IgD-negative memory B cell (primary cell): ENCODE results near the gene GRK1. TPM values are rescaled to one million over a fixed set of nuclear protein-coding genes. Genes with fewer than 3 reads are reported as not detected.
"Not testable (repeated sequence)": the region's sequence is repeated elsewhere in the genome, so short reads cannot be mapped to it uniquely, and the experiment has no call there.

Source experiments
- H3K27ac Mint-ChIP-seq, 3 donors: one replicate each; pipeline ENCODE4 v1.8.0; 2020 to 2022; ENCODE audit warnings: mild to moderate bottlenecking in 3 of 3, mixed read lengths in 3 of 3, moderate library complexity in 1 of 3
- H3K27me3 Mint-ChIP-seq: one replicate; pipeline ENCODE4 v1.8.0; 2021; ENCODE audit warnings: mixed read lengths
- H3K36me3 Mint-ChIP-seq: one replicate; pipeline ENCODE4 v1.8.0; 2020; ENCODE audit warnings: mild to moderate bottlenecking, mixed read lengths
- H3K4me1 Mint-ChIP-seq, 3 donors: one replicate each; pipeline ENCODE4 v1.8.0; 2020 to 2022; ENCODE audit warnings: mixed read lengths in 3 of 3, mild to moderate bottlenecking in 1 of 3
- H3K4me3 Mint-ChIP-seq, 4 donors: one replicate each; pipeline ENCODE4 v1.8.0; 2020 to 2022; ENCODE audit warnings: mild to moderate bottlenecking in 4 of 4, mixed read lengths in 4 of 4, moderate library complexity in 3 of 4
- H3K9me3 Mint-ChIP-seq, 3 donors: one replicate each; pipeline ENCODE4 v1.8.0; 2020 to 2021; ENCODE audit warnings: mixed read lengths in 3 of 3, mild to moderate bottlenecking in 1 of 3
- polyA plus RNA-seq: library from polyadenylated mRNA; unstranded; fragments of 300-500 nt; fragmentation: Illumina TruSeq; gene quantifications from one replicate; pipeline ENCODE4 v1.2.3, GENCODE V29; 2021

Gene GRK1
- polyA plus RNA-seq: not detected

- Mint-ChIP-seq H3K4me3 (no peak within 1 kb of the TSS), H3K9me3 (peaks cover 0 to 5% (median 0%) of the 10 kb centered on the region in 3 donors), H3K27ac (no peak within 1 kb of the TSS), H3K27me3 (no peaks in the 10 kb centered on the region), H3K4me1 (no peaks in the 10 kb centered on the region), H3K36me3 (no peaks in the 10 kb centered on the region)
These were observed at the start of gene GRK1 for GRCh38 chr13:113666951-113667701. GRK1 (plus strand) TSS chr13:113667219; CDS start chr13:113667387, 168 bp downstream.

- H3K9me3 Mint-ChIP-seq: no peaks in the 10 kb centered on the region
- peaks cover 0 to 10% (median 2%) of the 10 kb centered on the region in 3 donors for H3K4me1 Mint-ChIP-seq
- no peaks in the 10 kb centered on the region for H3K36me3 Mint-ChIP-seq
- H3K27ac Mint-ChIP-seq: no peak overlapping the region
- H3K4me3 Mint-ChIP-seq: no peak overlapping the region
- no peaks in the 10 kb centered on the region for H3K27me3 Mint-ChIP-seq
These were observed 49.1 kb upstream of the GRK1 start for GRCh38 chr13:113617961-113618360.

DNA sequence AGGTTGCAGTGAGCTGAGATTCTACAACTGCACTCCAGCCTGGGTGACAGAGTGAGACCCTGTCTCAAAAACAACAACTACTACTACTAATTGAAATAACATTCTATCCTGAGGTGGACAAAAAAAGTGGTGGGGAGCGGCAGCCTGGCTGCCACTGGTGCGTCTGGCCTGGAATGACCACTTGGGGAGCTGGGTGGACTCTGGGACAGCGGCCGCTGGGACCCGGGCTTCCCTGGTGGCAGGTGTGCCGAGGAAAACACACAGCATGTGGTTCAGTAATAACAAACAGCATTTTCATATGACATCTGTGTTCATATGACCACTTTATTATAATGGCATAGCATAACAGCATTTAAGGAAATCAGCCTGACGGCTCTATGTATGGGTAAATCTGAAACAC is 48.6 kb upstream of the GRK1 start:
- Mint-ChIP-seq H3K4me3 (no peak overlapping the region), H3K27ac (no peak overlapping the region), H3K9me3 (no peaks in the 10 kb centered on the region), H3K36me3 (no peaks in the 10 kb centered on the region), H3K27me3 (no peaks in the 10 kb centered on the region), H3K4me1 (peaks cover 0 to 10% (median 2%) of the 10 kb centered on the region in 3 donors)

DNA sequence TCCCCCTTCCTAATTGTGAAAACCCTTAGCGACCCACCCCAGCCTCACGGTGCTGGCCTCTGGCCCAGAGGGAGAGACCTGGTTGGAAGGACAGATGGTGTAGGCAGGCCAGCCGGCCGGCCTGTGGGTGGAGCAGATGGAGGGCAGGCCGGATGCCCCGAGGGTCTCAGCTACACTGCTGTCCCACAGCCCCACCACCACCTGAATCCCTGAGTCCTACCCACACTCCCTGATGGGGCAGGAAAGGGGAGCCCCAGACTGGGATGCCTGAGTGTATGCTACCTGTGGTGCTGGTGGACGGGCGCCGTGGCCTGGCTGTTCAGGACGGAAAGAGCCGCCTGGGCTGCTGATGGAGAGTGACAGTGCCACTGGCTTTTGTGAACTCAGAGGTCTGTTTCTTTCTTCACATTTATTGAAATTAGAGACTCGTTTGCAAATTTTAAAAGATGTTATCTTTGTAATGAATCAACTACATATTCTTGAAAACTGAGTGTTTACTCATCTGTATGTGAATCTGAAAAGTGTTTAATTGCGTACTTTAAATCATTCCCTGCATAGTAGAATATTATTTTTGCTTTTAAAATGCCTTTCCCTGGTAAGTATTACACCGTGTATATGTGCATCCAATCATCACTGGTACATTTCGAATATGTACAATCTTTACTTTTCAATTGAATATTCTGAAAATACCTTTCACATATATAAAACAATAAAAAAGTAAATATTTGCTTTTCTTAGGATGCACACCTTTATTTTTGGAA is 46.8 kb upstream of the GRK1 start:
- Mint-ChIP-seq H3K4me1 (peaks cover 0 to 10% (median 2%) of the 10 kb centered on the region in 3 donors), H3K4me3 (no peak overlapping the region), H3K27ac (no peak overlapping the region), H3K36me3 (peaks cover 5% of the 10 kb centered on the region), H3K27me3 (no peaks in the 10 kb centered on the region), H3K9me3 (no peaks in the 10 kb centered on the region)

DNA sequence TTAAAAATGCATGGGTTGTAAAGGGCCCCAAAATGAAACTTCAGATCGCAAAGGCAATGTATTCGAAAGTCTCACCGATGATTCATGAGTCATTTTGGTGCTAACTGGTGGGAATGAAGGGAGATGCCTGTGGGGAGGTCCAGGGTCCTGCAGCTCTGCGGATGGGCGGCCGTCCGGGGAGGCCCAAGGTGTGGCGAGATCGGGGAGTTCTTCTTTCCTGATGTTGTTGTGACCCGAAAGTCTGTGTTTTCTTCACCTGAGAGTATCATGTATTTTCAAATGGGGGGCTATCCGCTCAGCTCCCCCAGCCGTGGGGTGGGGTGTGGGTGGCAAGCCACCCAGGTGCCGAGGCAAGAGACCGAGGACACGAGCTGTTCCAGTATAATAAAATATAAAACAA is 46.0 kb upstream of the GRK1 start:
- Mint-ChIP-seq H3K36me3 (peaks cover 5% of the 10 kb centered on the region), H3K27ac (no peak overlapping the region), H3K4me1 (peaks cover 0 to 10% (median 2%) of the 10 kb centered on the region in 3 donors), H3K4me3 (no peak overlapping the region), H3K27me3 (no peaks in the 10 kb centered on the region), H3K9me3 (no peaks in the 10 kb centered on the region)

GRCh38 chr13:113621498-113621897 is 45.5 kb upstream of the GRK1 start:
- H3K4me3 Mint-ChIP-seq, H3K9me3 Mint-ChIP-seq, H3K27ac Mint-ChIP-seq, H3K36me3 Mint-ChIP-seq, H3K27me3 Mint-ChIP-seq, H3K4me1 Mint-ChIP-seq: not testable (repeated sequence)

GRCh38 chr13:113621986-113622550 is 45.0 kb upstream of the GRK1 start:
- not testable (repeated sequence) for H3K36me3 Mint-ChIP-seq, H3K9me3 Mint-ChIP-seq, H3K4me3 Mint-ChIP-seq, H3K4me1 Mint-ChIP-seq, H3K27me3 Mint-ChIP-seq, H3K27ac Mint-ChIP-seq

DNA sequence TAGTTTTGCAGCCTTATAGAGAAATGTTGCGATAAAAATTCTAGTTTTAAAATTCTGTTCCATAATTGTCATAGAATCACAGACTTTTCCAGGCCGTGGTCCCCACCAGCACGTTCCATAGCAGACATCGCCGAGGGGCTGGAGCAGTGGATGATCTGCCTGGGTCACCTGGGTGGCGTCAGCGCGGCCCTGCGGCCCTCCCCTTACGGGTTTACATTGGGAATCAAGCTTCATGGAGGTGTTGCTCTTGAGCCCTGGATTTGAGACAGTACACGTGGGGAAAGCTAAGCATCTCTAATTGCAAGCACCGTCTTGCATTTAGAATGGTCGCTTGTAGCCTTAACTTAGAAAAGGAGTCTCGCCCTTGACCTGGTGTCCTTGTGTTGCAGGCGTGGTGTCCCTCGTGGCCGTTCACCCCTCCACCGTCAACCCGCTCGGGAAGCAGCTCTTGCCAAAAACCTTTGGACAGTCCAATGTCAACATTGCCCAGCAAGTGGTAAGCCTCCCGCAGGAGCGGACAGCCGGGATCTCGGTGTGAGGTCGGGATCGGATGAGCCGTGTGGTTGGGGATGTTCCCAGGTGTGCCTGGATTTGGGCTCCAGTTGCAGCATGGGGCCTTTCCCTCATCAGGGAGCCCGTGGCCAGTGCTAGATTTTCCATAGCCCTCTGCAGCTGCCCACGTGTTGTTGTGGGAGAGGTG is 44.1 kb upstream of the GRK1 start:
- Mint-ChIP-seq H3K27ac (peak overlapping the region in 1 of 3 donors; percentile 43), H3K9me3 (no peaks in the 10 kb centered on the region), H3K4me1 (peaks cover 0 to 7% (median 0%) of the 10 kb centered on the region in 3 donors), H3K4me3 (no peak overlapping the region), H3K27me3 (no peaks in the 10 kb centered on the region), H3K36me3 (peaks cover 5% of the 10 kb centered on the region)

DNA sequence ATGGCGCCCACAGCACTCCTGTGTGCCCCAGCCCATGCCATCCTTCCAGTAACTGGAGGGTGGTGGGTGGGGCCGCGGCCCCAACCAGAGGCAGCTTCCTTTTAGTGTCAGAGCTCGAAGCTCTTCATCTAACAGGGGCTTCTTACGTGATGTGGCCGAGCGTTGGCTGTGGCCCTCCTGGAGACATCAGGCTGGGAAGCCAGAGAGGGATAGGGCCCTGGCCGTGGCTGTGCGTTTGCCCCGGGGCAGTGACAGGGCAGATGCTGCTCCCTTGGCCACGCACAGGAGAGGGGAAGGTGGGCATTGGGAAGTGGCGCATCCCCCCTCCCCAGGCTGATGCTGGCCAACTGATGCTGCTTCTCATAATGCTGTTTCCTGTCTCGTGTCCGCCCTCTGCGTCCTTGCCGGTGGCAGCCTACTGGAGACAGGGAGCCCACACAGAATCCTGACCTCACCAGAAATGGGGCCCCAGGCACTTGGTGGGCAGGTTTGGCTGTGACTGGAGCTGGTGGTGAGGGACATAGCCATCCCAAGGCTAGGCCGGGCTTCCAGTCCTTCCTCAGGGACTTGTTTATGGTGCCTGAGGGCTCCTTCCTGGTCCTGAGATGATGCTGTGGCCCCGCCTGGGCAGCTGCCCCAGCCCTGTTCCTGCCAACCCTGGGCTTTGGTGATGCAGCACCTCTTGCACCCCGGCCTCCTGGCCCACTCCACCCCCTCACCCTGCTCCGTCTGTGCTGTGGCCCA is 43.4 kb upstream of the GRK1 start:
- H3K9me3 Mint-ChIP-seq: no peaks in the 10 kb centered on the region
- H3K27me3 Mint-ChIP-seq: no peaks in the 10 kb centered on the region
- H3K36me3 Mint-ChIP-seq: peaks cover 7% of the 10 kb centered on the region
- no peak overlapping the region for H3K4me3 Mint-ChIP-seq
- H3K27ac Mint-ChIP-seq: no peak overlapping the region
- peaks cover 0 to 3% (median 0%) of the 10 kb centered on the region in 3 donors for H3K4me1 Mint-ChIP-seq

GRCh38 chr13:113624235-113624587 is 42.8 kb upstream of the GRK1 start:
- peaks cover 0 to 3% (median 0%) of the 10 kb centered on the region in 3 donors for H3K4me1 Mint-ChIP-seq
- H3K4me3 Mint-ChIP-seq: no peak overlapping the region
- H3K27ac Mint-ChIP-seq: no peak overlapping the region
- no peaks in the 10 kb centered on the region for H3K27me3 Mint-ChIP-seq
- H3K36me3 Mint-ChIP-seq: peaks cover 7% of the 10 kb centered on the region
- H3K9me3 Mint-ChIP-seq: no peaks in the 10 kb centered on the region

DNA sequence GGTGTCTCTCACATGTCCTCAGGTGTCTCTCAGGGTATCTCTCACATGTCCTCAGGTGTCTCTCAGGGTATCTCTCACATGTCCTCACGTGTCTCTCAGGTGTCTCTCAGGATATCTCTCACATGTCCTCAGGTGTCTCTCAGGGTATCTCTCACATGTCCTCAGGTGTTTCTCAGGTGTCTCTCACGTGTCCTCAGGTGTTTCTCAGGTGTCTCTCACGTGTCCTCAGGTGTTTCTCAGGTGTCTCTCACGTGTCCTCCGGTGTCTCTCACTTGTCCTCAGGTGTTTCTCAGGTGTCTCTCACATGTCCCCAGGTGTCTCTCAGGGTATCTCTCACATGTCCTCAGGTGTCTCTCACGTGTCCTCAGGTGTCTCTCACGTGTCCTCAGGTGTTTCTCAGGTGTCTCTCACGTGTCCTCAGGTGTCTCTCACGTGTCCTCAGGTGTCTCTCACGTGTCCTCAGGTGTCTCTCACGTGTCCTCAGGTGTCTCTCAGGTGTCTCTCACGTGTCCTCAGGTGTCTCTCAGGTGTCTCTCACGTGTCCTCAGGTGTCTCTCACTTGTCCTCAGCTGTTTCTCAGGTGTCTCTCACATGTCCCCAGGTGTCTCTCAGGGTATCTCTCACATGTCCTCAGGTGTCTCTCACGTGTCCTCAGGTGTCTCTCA is 42.2 kb upstream of the GRK1 start:
- not testable (repeated sequence) for H3K27me3 Mint-ChIP-seq, H3K27ac Mint-ChIP-seq, H3K4me1 Mint-ChIP-seq, H3K9me3 Mint-ChIP-seq, H3K36me3 Mint-ChIP-seq, H3K4me3 Mint-ChIP-seq

DNA sequence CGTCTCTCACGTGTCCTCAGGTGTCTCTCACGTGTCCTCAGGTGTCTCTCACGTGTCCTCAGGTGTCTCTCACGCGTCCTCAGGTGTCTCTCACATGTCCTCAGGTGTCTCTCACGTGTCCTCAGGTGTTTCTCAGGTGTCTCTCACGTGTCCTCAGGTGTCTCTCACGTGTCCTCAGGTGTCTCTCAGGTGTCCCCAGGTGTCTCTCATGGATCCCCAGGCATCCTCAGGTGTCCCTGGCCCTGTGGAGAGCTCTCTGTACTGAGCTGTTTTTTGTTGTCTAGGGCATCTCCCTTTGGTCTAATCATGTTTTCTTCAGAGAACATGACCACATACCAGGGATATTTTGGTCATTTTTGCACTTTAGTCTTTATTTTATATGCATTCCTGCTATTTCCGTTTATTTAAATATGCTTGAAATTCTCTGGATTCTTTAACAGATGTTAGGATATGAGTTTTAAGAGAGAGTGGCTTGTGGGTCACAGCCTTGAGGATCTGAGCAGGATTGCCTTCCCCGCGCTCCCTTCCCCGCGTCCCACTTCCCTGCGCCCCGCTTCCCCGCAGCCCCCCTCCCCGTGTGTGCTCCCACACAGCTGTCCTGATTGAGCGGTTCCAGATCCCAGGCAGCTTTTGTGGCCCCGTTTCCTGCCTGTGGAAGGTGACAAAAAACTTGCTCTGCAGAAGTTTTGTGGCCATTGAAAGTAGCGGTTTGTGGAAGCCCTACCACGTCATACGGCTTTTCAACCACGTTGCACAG is 40.9 kb upstream of the GRK1 start:
- Mint-ChIP-seq H3K4me1 (no peaks in the 10 kb centered on the region), H3K27ac (no peak overlapping the region), H3K36me3 (peaks cover 7% of the 10 kb centered on the region), H3K9me3 (no peaks in the 10 kb centered on the region), H3K4me3 (no peak overlapping the region), H3K27me3 (no peaks in the 10 kb centered on the region)

DNA sequence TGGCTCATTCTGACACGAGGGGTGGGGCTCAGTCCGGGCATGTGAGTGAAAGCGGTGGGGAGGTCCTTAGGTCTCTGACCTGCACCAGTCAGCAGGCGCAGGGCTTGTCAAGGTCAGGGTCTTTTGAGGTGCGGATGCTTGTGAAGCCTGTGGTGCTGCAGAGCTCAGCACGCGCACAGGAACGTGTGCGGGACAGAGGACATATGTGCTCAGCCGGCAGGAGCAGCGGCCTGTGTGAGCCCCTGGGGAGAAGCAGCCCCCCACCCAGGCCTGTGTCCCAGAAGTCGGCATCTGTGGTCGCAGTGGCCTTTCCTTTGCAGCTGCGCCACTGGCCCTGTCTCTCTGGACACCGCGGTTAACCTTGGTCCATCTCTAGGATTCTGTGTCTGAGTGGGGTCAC is 39.9 kb upstream of the GRK1 start:
- Mint-ChIP-seq H3K9me3 (no peaks in the 10 kb centered on the region), H3K36me3 (peaks cover 7% of the 10 kb centered on the region), H3K4me1 (no peaks in the 10 kb centered on the region), H3K27ac (no peak overlapping the region), H3K27me3 (no peaks in the 10 kb centered on the region), H3K4me3 (no peak overlapping the region)
